Neural progenitor cell (in vitro differentiated cells): ENCODE measurements around the gene KLHL35. TPM values are rescaled to one million over a fixed set of nuclear protein-coding genes. Genes with fewer than 3 reads are reported as not detected.
A peak's percentile ranks its signal among the peaks of the same experiment; 100 is the strongest.
"Not testable (repeated sequence)": the region's sequence is repeated elsewhere in the genome, so short reads cannot be mapped to it uniquely, and the experiment has no call there.

Source experiments
- DNase-seq: peaks from one replicate; pipeline ENCODE4 v3.0.0-alpha.2; 2016; ENCODE audit warnings: low spot score
- H2AFZ ChIP-seq: fragments of 200-600 bp; sonication (generic); replicated peaks from 2 replicates; pipeline ENCODE4 v1.6.1; 2016; ENCODE audit warnings: antibody characterized with exemption
- H3F3A ChIP-seq: fragments of 200-600 bp; sonication (generic); 2 replicates; pipeline ENCODE4 v1.6.1; 2016; ENCODE audit warnings: antibody characterized with exemption, low read depth
- H3K27ac ChIP-seq: fragments of 200-600 bp; sonication (generic); 2 replicates; pipeline ENCODE4 v1.5.1; 2016; ENCODE audit warnings: mild to moderate bottlenecking
- H3K27me3 ChIP-seq: fragments of 200-600 bp; sonication (generic); 2 replicates; pipeline ENCODE4 v1.6.1; 2016; ENCODE audit warnings: mild to moderate bottlenecking, moderate library complexity
- H3K36me3 ChIP-seq: fragments of 200-600 bp; sonication (generic); 2 replicates; pipeline ENCODE4 v1.5.1; 2016
- H3K4me1 ChIP-seq: fragments of 200-600 bp; sonication (generic); 2 replicates; pipeline ENCODE4 v1.6.1; 2016; ENCODE audit warnings: mixed run types
- H3K4me2 ChIP-seq: fragments of 200-600 bp; sonication (generic); 2 replicates; pipeline ENCODE4 v1.6.1; 2016
- H3K4me3 ChIP-seq: fragments of 200-600 bp; sonication (generic); 2 replicates; pipeline ENCODE4 v1.5.1; 2016
- H3K79me2 ChIP-seq: fragments of 200-600 bp; sonication (generic); 2 replicates; pipeline ENCODE4 v1.6.1; 2016; ENCODE audit warnings: low read depth
- H3K9ac ChIP-seq: fragments of 200-600 bp; sonication (generic); 2 replicates; pipeline ENCODE4 v1.6.1; 2016
- H3K9me3 ChIP-seq: fragments of 200-600 bp; sonication (generic); 2 replicates; pipeline ENCODE4 v1.5.1; 2016; ENCODE audit warnings: low read depth
- H4K20me1 ChIP-seq: fragments of 200-600 bp; sonication (generic); 2 replicates; pipeline ENCODE4 v1.6.1; 2016; ENCODE audit warnings: low read depth
- H3K27ac Mint-ChIP-seq: 3 replicates; pipeline ENCODE4 v1.8.0; 2021; ENCODE audit warnings: mixed read lengths
- H3K27me3 Mint-ChIP-seq: 2 replicates; pipeline ENCODE4 v1.8.0; 2022; ENCODE audit warnings: low read depth, mild to moderate bottlenecking, inconsistent platforms, moderate library complexity, mixed read lengths; ENCODE audit not compliant: insufficient read depth
- H3K36me3 Mint-ChIP-seq: 3 replicates; pipeline ENCODE4 v1.8.0; 2021; ENCODE audit warnings: mixed read lengths
- H3K4me1 Mint-ChIP-seq: 3 replicates; pipeline ENCODE4 v1.8.0; 2021; ENCODE audit warnings: mixed read lengths
- H3K4me3 Mint-ChIP-seq: 3 replicates; pipeline ENCODE4 v1.8.0; 2021; ENCODE audit warnings: mild to moderate bottlenecking, moderate library complexity, mixed read lengths
- H3K9me3 Mint-ChIP-seq: 3 replicates; pipeline ENCODE4 v1.8.0; 2020; ENCODE audit warnings: mixed read lengths
- EZH2 ChIP-seq: fragments of 200-600 bp; sonication (generic); IDR thresholded peaks from 2 replicates; pipeline ENCODE4 v1.6.1; 2017; ENCODE audit warnings: antibody characterized with exemption, mild to moderate bottlenecking, moderate library complexity
- EZH2phosphoT487 ChIP-seq: fragments of 200-600 bp; sonication (generic); IDR thresholded peaks from 2 replicates; pipeline ENCODE4 v1.6.1; 2017; ENCODE audit warnings: antibody characterized with exemption
- total RNA-seq: library from RNA; depleted of rRNA; stranded (reverse); fragments of >200 nt; gene quantifications from 2 replicates; pipeline ENCODE4 v1.2.3, GENCODE V29; 2015; ENCODE audit warnings: low replicate concordance
- TF ChIP-seq, protein P1 (sequence below): fragments of 200-600 bp; sonication (generic); IDR thresholded peaks from 2 replicates; pipeline ENCODE4 v1.5.1; 2017; ENCODE audit warnings: antibody characterized with exemption, mild to moderate bottlenecking

The KLHL35 gene
- total RNA-seq, 1 donor from 2014 or later, result 1.2 TPM

DNA sequence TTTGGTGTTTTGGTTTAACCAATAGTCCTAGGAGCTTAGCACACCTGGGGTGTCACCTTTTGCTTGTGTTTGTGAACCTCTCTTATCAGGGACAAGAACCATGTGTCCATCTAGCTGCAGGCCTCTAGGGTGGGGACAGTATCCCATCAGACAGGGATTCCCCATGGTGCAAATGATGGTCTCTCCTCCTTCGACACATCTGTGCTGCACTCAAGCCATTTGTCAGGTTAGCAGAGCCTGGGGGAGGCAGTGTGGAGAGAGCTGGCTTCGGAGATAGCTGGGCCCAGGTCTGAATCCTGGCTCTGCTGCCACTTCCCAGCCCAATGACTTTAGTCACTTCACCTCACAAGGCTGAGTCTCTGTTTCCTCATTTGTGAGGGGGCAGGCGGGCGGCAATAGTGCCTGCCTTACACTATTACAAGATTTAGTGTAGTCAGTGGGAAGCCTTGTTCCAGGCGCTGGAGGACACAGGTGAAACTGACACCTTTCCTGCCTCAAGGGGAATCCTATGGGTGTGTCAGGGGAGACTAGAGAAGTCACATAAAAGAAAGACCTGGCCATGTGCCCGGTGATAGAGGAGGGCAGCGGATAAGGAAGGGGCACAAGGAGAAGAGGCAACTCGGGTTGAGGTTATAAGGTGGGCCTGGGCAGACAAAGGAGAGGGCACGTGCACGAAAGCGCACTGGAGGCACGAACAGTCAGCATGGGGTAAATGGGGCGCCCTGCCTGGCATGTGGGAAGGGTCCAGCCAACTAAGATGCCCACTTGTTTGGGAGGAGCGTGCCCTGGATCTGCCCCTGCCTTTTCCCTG, 12.6 kb downstream of the KLHL35 start:
- Histone ChIP-seq H3K9me3 (no peaks in the 10 kb centered on the region), H3K9ac (no peak overlapping the region), H3F3A (peaks cover 26% of the 10 kb centered on the region), H2AFZ (no peak overlapping the region), H3K4me2 (no peak overlapping the region), H3K4me1 (peaks cover 37% of the 10 kb centered on the region), H3K36me3 (peaks cover 4% of the 10 kb centered on the region), H3K27me3 (no peaks in the 10 kb centered on the region), H3K4me3 (no peak overlapping the region), H4K20me1 (peaks cover 43% of the 10 kb centered on the region), H3K79me2 (no peaks in the 10 kb centered on the region), H3K27ac (peak overlapping the region; percentile 80)
- Mint-ChIP-seq H3K4me3 (peak overlapping the region; percentile 19), H3K4me1 (peaks cover 42% of the 10 kb centered on the region), H3K27ac (peak overlapping the region; percentile 89), H3K36me3 (peaks cover 23% of the 10 kb centered on the region), H3K27me3 (no peaks in the 10 kb centered on the region), H3K9me3 (no peaks in the 10 kb centered on the region)
- TF ChIP-seq EZH2 (no peak), EZH2phosphoT487 (no peak)
- TF ChIP-seq, protein P1, sequence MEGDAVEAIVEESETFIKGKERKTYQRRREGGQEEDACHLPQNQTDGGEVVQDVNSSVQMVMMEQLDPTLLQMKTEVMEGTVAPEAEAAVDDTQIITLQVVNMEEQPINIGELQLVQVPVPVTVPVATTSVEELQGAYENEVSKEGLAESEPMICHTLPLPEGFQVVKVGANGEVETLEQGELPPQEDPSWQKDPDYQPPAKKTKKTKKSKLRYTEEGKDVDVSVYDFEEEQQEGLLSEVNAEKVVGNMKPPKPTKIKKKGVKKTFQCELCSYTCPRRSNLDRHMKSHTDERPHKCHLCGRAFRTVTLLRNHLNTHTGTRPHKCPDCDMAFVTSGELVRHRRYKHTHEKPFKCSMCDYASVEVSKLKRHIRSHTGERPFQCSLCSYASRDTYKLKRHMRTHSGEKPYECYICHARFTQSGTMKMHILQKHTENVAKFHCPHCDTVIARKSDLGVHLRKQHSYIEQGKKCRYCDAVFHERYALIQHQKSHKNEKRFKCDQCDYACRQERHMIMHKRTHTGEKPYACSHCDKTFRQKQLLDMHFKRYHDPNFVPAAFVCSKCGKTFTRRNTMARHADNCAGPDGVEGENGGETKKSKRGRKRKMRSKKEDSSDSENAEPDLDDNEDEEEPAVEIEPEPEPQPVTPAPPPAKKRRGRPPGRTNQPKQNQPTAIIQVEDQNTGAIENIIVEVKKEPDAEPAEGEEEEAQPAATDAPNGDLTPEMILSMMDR, result no peak
- DNase-seq, result no peak

DNA sequence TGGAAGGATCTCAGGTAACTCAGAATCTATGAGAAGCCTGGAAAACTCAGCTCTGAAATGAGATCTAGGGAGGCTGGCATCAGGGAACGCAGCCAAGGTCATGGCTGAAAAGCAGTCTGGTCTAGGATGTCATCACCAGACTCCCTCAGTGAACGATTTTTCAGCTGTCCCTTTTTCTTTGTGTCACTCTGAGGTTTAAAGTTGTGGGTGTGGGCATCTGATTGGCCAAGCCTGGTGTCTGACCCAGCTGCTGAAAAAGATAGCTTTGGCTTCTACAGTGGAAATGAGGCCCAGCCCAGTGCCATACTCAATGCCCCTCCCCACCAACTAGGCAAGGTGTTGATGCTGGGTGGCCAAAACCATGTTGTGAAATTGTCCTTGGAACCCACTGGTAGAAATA, 19.1 kb downstream of the KLHL35 start:
- Histone ChIP-seq H3K27me3 (no peaks in the 10 kb centered on the region), H3K4me3 (no peak overlapping the region), H4K20me1 (peaks cover 26% of the 10 kb centered on the region), H3K9ac (no peak overlapping the region), H2AFZ (no peak overlapping the region), H3K79me2 (peaks cover under 1% of the 10 kb centered on the region), H3K36me3 (peaks cover 5% of the 10 kb centered on the region), H3K9me3 (no peaks in the 10 kb centered on the region), H3F3A (peaks cover 3% of the 10 kb centered on the region), H3K27ac (no peak overlapping the region), H3K4me1 (no peaks in the 10 kb centered on the region), H3K4me2 (no peak overlapping the region)
- TF ChIP-seq EZH2phosphoT487, result no peak
- TF ChIP-seq, protein P1, result no peak
- no peak for TF ChIP-seq EZH2
- Mint-ChIP-seq H3K36me3 (peaks cover 21% of the 10 kb centered on the region), H3K27ac (no peak overlapping the region), H3K9me3 (no peaks in the 10 kb centered on the region), H3K27me3 (peaks cover 5% of the 10 kb centered on the region), H3K4me3 (no peak overlapping the region), H3K4me1 (no peaks in the 10 kb centered on the region)
- DNase-seq, result no peak

DNA sequence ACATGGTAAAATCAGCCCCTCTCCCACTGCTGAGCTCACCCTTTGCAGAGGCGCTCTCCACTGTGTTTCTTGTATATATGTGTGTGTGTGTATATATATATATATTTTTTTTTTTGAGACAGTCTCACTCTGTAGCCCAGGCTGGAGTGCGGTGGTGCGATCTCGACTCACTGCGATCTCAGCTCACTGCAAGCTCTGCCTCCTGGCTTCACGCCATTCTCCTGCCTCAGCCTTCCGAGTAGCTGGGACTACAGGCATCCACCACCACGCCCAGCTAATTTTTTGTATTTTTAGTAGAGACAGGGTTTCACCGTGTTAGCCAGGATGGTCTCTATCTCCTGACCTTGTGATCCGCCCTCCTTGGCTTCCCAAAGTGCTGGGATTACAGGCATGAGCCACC, 19.9 kb downstream of the KLHL35 start:
- H3K4me1 Mint-ChIP-seq, H3K27ac Mint-ChIP-seq: not testable (repeated sequence)

DNA sequence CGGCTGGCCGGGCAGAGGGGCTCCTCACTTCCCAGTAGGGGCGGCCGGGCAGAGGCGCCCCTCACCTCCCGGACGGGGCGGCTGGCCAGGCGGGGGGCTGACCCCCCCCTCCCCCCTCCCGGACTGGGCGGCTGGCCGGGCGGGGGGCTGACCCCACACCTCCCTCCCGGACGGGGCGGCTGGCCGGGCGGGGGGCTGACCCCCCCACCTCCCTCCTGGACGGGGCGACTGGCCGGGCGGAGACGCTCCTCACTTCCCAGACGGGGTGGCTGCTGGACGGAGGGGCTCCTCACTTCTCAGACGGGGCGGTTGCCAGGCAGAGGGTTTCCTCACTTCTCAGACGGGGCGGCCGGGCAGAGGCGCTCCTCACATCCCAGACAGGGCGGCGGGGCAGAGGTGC, 23.0 kb downstream of the KLHL35 start:
- H3K27me3 ChIP-seq, H3K27me3 Mint-ChIP-seq, H3K9me3 ChIP-seq, H3K9ac ChIP-seq, DNase-seq, H3K4me1 Mint-ChIP-seq, H3K4me2 ChIP-seq, H3K27ac ChIP-seq, H3K9me3 Mint-ChIP-seq, H3K4me3 Mint-ChIP-seq, H2AFZ ChIP-seq, H3K27ac Mint-ChIP-seq, H3K4me1 ChIP-seq, H3K4me3 ChIP-seq: not testable (repeated sequence)
- Histone ChIP-seq H3K36me3 (peaks cover 27% of the 10 kb centered on the region), H4K20me1 (peaks cover 52% of the 10 kb centered on the region), H3K79me2 (peaks cover 40% of the 10 kb centered on the region), H3F3A (peaks cover 40% of the 10 kb centered on the region)
- peaks cover 44% of the 10 kb centered on the region for H3K36me3 Mint-ChIP-seq

More for the DNA sequence above, 19.9 kb downstream of the KLHL35 start:
- peaks cover 25% of the 10 kb centered on the region for H3K36me3 Mint-ChIP-seq
- peaks cover 10% of the 10 kb centered on the region for H3F3A ChIP-seq
- not testable (repeated sequence) for H3K4me2 ChIP-seq, DNase-seq, H2AFZ ChIP-seq, H3K27me3 ChIP-seq, H3K9me3 Mint-ChIP-seq, H3K4me3 Mint-ChIP-seq, H3K27me3 Mint-ChIP-seq, H3K4me1 ChIP-seq, H3K27ac ChIP-seq, H3K9ac ChIP-seq, H3K9me3 ChIP-seq, H3K4me3 ChIP-seq, H3K79me2 ChIP-seq
- H3K36me3 ChIP-seq, result peaks cover 12% of the 10 kb centered on the region
- peaks cover 33% of the 10 kb centered on the region for H4K20me1 ChIP-seq
